Activated gamma-delta T cell treated with Interleukin-2 at 50 U/mL for 16 hours (primary cell): ENCODE data around the gene GABRB1.
"Not testable (repeated sequence)": the region's sequence is repeated elsewhere in the genome, so short reads cannot be mapped to it uniquely, and the experiment has no call there.

Experiments used
- DNase-seq: peaks from one replicate; pipeline ENCODE4 v3.0.0-alpha.2; 2020

GABRB1 gene

GRCh38 chr4:47326025-47326424 is 294.7 kb downstream of the GABRB1 start:
- DNase-seq, result no peak

GRCh38 chr4:47330866-47331265 is 299.5 kb downstream of the GABRB1 start:
- no peak for DNase-seq

GRCh38 chr4:47334652-47335051 is 303.3 kb downstream of the GABRB1 start:
- DNase-seq, result no peak

- no peak for DNase-seq
These were observed 306.5 kb downstream of the GABRB1 start for GRCh38 chr4:47337893-47338292.

- no peak for DNase-seq
These were observed 309.5 kb downstream of the GABRB1 start for GRCh38 chr4:47340914-47341313.

GRCh38 chr4:47342796-47343195 is 311.4 kb downstream of the GABRB1 start:
- no peak for DNase-seq

- no peak for DNase-seq
These were observed 318.0 kb downstream of the GABRB1 start for GRCh38 chr4:47349326-47349725.

GRCh38 chr4:47355568-47355967 is 324.2 kb downstream of the GABRB1 start:
- DNase-seq, result no peak

- no peak for DNase-seq
These were observed 328.5 kb downstream of the GABRB1 start for GRCh38 chr4:47359891-47360290.

- no peak for DNase-seq
These were observed 336.4 kb downstream of the GABRB1 start for GRCh38 chr4:47367761-47368160.

GRCh38 chr4:47368211-47368610 is 336.8 kb downstream of the GABRB1 start:
- no peak for DNase-seq

- DNase-seq, result no peak
These were observed 341.2 kb downstream of the GABRB1 start for GRCh38 chr4:47372561-47372960.

GRCh38 chr4:47373174-47373573 is 341.8 kb downstream of the GABRB1 start:
- DNase-seq, result no peak

- no peak for DNase-seq
These were observed 342.3 kb downstream of the GABRB1 start for GRCh38 chr4:47373709-47374108.

- DNase-seq, result no peak
These were observed 343.1 kb downstream of the GABRB1 start for GRCh38 chr4:47374477-47374876.

GRCh38 chr4:47378021-47378530 is 346.7 kb downstream of the GABRB1 start:
- not testable (repeated sequence) for DNase-seq

- no peak for DNase-seq
These were observed 349.8 kb downstream of the GABRB1 start for GRCh38 chr4:47381172-47381571.

- no peak for DNase-seq
These were observed 351.5 kb downstream of the GABRB1 start for GRCh38 chr4:47382846-47383360.

GRCh38 chr4:47383829-47384427 is 352.6 kb downstream of the GABRB1 start:
- no peak for DNase-seq

- DNase-seq, result no peak
These were observed 354.8 kb downstream of the GABRB1 start for GRCh38 chr4:47386146-47386545.

- no peak for DNase-seq
These were observed 355.3 kb downstream of the GABRB1 start for GRCh38 chr4:47386561-47387235.

GRCh38 chr4:47390428-47391125 is 359.2 kb downstream of the GABRB1 start:
- DNase-seq, result no peak

GRCh38 chr4:47391256-47391655 is 359.9 kb downstream of the GABRB1 start:
- DNase-seq, result no peak

GRCh38 chr4:47406408-47406807 is 375.0 kb downstream of the GABRB1 start:
- no peak for DNase-seq
